MCF 10A (cell line): ENCODE measurements around the gene ATF7. TPM values are rescaled to one million over a fixed set of nuclear protein-coding genes. Genes with fewer than 3 reads are reported as not detected.

Experiments
- BruUV-seq: library from RNA; stranded (reverse); fragments of 400-500 nt; replicated peaks from 2 replicates; lab custom pipeline; 2021; lab: Mats Ljungman, UMichigan
- CTCF ChIA-PET: fragments of 300-600 bp; sonication (Branson Sonifier 250); formaldehyde crosslinking; extraction: SDS; loops from one replicate; lab custom pipeline; 2021; ENCODE audit warnings: antibody characterized with exemption, inconsistent platforms; lab: Yijun Ruan, JAX
- POLR2A ChIA-PET: fragments of 300-600, 350-650 bp; sonication (Branson Sonifier 250); formaldehyde crosslinking; extraction: SDS; loops from one replicate; lab custom pipeline; 2020; ENCODE audit warnings: antibody characterized with exemption, inconsistent platforms; lab: Yijun Ruan, JAX
- DNase-seq: peaks from one replicate; pipeline ENCODE4 v3.0.0-alpha.2; 2018; ENCODE audit not compliant: unreplicated experiment
- H3K27ac Mint-ChIP-seq: one replicate; pipeline ENCODE4 v1.8.0; 2022; ENCODE audit warnings: mild to moderate bottlenecking, low read depth, mixed read lengths; ENCODE audit not compliant: unreplicated experiment
- H3K27me3 Mint-ChIP-seq: one replicate; pipeline ENCODE4 v1.8.0; 2022; ENCODE audit warnings: mixed read lengths; ENCODE audit not compliant: insufficient read depth, unreplicated experiment
- H3K36me3 Mint-ChIP-seq: one replicate; pipeline ENCODE4 v1.8.0; 2022; ENCODE audit warnings: mild to moderate bottlenecking, moderate library complexity, mixed read lengths; ENCODE audit not compliant: insufficient read depth, unreplicated experiment
- H3K4me1 Mint-ChIP-seq: one replicate; pipeline ENCODE4 v1.8.0; 2022; ENCODE audit warnings: mixed read lengths; ENCODE audit not compliant: insufficient read depth, unreplicated experiment
- H3K4me3 Mint-ChIP-seq: one replicate; pipeline ENCODE4 v1.8.0; 2022; ENCODE audit warnings: mild to moderate bottlenecking, moderate library complexity, mixed read lengths; ENCODE audit not compliant: unreplicated experiment
- H3K9me3 Mint-ChIP-seq: one replicate; pipeline ENCODE4 v1.8.0; 2022; ENCODE audit warnings: mixed read lengths; ENCODE audit not compliant: unreplicated experiment
- intact Hi-C: fragments of 100-400 bp; cut with micrococcal nuclease; formaldehyde crosslinking; loops from 2 replicates; pipeline ENCODE4 v1.14.1; 2022
- total RNA-seq: library from RNA; stranded (reverse); gene quantifications from 2 replicates; pipeline ENCODE4 v1.2.3, GENCODE V29; 2022
- TF ChIP-seq, protein P1 (sequence below): fragments of 200-600 bp; IDR thresholded peaks from one replicate; pipeline ENCODE4 v1.8.0; 2022; ENCODE audit warnings: antibody characterized with exemption, mild to moderate bottlenecking; ENCODE audit not compliant: unreplicated experiment

Gene ATF7
- total RNA-seq, 1 experiment from 2014 or later: 40.8 TPM

DNA sequence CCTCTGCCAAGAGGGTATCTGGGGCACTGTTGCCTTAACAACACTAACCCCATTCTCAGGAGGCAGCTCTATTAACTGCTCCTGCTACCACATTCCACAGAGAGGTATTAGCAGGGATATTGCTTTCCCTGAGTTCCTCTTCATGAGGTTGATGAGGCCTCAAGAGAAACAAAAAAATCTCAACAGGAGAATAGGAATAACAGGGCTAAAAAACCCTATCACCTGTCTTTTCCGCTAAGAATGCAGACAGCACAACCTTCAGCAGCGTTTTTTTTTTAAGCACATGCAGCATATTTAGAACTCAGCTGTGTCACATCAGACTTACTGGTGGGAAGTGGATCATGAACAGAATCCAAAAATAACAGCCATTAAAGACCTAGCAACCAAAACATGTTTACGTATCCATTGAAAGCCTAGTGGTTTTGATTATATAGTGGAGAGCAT lies 29.2 kb downstream of the ATF7 start:
- no peak overlapping the region for H3K4me3 Mint-ChIP-seq
- H3K27me3 Mint-ChIP-seq: no peaks in the 10 kb centered on the region
- TF ChIP-seq, protein P1, sequence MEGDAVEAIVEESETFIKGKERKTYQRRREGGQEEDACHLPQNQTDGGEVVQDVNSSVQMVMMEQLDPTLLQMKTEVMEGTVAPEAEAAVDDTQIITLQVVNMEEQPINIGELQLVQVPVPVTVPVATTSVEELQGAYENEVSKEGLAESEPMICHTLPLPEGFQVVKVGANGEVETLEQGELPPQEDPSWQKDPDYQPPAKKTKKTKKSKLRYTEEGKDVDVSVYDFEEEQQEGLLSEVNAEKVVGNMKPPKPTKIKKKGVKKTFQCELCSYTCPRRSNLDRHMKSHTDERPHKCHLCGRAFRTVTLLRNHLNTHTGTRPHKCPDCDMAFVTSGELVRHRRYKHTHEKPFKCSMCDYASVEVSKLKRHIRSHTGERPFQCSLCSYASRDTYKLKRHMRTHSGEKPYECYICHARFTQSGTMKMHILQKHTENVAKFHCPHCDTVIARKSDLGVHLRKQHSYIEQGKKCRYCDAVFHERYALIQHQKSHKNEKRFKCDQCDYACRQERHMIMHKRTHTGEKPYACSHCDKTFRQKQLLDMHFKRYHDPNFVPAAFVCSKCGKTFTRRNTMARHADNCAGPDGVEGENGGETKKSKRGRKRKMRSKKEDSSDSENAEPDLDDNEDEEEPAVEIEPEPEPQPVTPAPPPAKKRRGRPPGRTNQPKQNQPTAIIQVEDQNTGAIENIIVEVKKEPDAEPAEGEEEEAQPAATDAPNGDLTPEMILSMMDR: no peak
- no peaks in the 10 kb centered on the region for H3K9me3 Mint-ChIP-seq
- no peak for DNase-seq
- peaks cover 5% of the 10 kb centered on the region for H3K4me1 Mint-ChIP-seq
- ChIA-PET POLR2A (interaction anchor here (1.2 kb wide), 1 partner anchor 21 kb away, joined by 4 read pairs; no protein-coding TSS in a partner anchor), CTCF (interaction anchor here (0.6 to 1.5 kb wide), 3 partner anchors 55 to 150 kb away, joined by 3 to 5 read pairs (median 3); no protein-coding TSS in a partner anchor)
- no TSS peak for BruUV-seq
- H3K36me3 Mint-ChIP-seq: peaks cover 25% of the 10 kb centered on the region
- intact Hi-C loops: no loop called here
- H3K27ac Mint-ChIP-seq: no peak overlapping the region

DNA sequence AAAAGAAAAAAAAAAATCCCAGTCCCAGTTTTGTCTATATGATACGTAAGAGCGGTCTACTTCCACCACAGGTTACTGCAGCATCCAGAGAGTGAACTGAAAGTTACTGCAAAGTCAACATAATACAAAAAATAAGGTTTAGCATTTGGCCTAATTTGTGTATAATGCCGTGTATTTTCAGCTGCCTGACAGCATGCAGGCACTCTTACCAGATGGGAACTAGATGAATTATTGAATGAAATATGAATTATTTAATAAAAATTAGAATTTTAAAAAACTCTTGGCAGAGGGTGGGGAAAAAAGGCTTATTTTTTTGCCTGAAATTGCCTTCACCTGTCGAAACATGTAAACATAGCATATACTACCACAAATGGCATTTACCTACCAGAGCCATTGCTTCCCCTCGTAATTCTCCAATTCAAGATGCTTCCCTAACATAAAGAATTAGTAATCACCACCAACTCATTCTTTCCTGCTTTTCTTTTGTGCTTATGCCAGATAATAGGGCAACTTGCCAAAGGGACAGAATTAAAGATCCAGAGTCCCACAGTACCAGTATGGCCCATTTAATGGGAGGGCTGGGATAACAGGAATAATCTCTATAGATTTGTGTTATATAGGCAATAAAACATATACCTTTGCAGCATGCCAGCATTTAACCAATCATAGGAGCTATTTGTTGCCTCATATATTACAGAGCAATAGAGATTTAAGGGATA lies 31.1 kb downstream of the ATF7 start:
- no peak overlapping the region for H3K27ac Mint-ChIP-seq
- TF ChIP-seq, protein P1: no peak
- H3K36me3 Mint-ChIP-seq: peaks cover 23% of the 10 kb centered on the region
- H3K27me3 Mint-ChIP-seq: no peaks in the 10 kb centered on the region
- intact Hi-C loops: no loop called here
- CTCF ChIA-PET: no interaction called here
- H3K4me3 Mint-ChIP-seq: no peak overlapping the region
- no peak for DNase-seq
- no TSS peak for BruUV-seq
- POLR2A ChIA-PET: no interaction called here
- H3K4me1 Mint-ChIP-seq: peaks cover 5% of the 10 kb centered on the region
- no peaks in the 10 kb centered on the region for H3K9me3 Mint-ChIP-seq

GRCh38 chr12:53593707-53594106 lies 32.5 kb downstream of the ATF7 start:
- no peaks in the 10 kb centered on the region for H3K9me3 Mint-ChIP-seq
- no peak for DNase-seq
- H3K4me1 Mint-ChIP-seq: peaks cover 9% of the 10 kb centered on the region
- H3K27me3 Mint-ChIP-seq: no peaks in the 10 kb centered on the region
- POLR2A ChIA-PET: interaction anchor here (0.6 to 0.9 kb wide), 3 partner anchors 11 to 29 kb away, joined by 3 read pairs; no protein-coding TSS in a partner anchor
- no peak overlapping the region for H3K4me3 Mint-ChIP-seq
- CTCF ChIA-PET: interaction anchor here (0.8 kb wide), 1 partner anchor 12 kb away, joined by 4 read pairs; no protein-coding TSS in a partner anchor
- H3K27ac Mint-ChIP-seq: no peak overlapping the region
- intact Hi-C loops: no loop called here
- H3K36me3 Mint-ChIP-seq: peaks cover 16% of the 10 kb centered on the region
- BruUV-seq: no TSS peak
- TF ChIP-seq, protein P1: no peak

DNA sequence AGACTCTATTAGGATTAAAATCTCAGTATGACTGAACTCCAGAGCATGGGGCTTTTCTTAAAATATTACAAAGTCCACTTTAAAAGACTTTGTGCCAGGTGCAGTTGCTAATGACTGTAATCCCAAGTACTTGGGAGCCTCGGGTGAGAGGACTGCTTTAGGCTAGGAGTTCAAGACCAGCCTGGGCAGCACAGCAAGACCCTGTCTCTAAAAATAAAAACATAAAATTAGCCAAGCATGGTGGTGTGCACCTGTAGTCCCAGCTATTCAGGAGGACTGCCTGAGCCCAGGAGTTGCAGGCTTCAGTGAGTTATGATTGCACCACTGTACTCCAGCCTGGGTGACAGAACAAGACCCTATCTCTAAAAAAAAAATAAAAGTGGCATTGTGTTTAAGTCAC lies 33.2 kb downstream of the ATF7 start:
- no TSS peak for BruUV-seq
- H3K36me3 Mint-ChIP-seq: peaks cover 10% of the 10 kb centered on the region
- H3K4me3 Mint-ChIP-seq: no peak overlapping the region
- H3K9me3 Mint-ChIP-seq: no peaks in the 10 kb centered on the region
- CTCF ChIA-PET: no interaction called here
- intact Hi-C loops: no loop called here
- POLR2A ChIA-PET: interaction anchor here (0.9 kb wide), 1 partner anchor 18 kb away, joined by 3 read pairs; no protein-coding TSS in a partner anchor
- DNase-seq: no peak
- H3K27ac Mint-ChIP-seq: no peak overlapping the region
- TF ChIP-seq, protein P1: no peak
- H3K27me3 Mint-ChIP-seq: no peaks in the 10 kb centered on the region
- H3K4me1 Mint-ChIP-seq: peaks cover 9% of the 10 kb centered on the region
